Transverse colon (tissue), 4 donors: ENCODE results near the gene CCDC184. TPM values are rescaled to one million over a fixed set of nuclear protein-coding genes. Genes with fewer than 3 reads are reported as not detected.
"Not testable (repeated sequence)": the region's sequence is repeated elsewhere in the genome, so short reads cannot be mapped to it uniquely, and the experiment has no call there.

Source experiments
- DNase-seq: peaks from one replicate; pipeline ENCODE4 v3.0.0-alpha.2; 2019
- H3K27ac ChIP-seq, 4 donors: fragments of 200-600 bp; sonication (generic); 2 replicates each; pipeline ENCODE4 v1.5.1; 2016 to 2018; ENCODE audit warnings: inconsistent platforms in 4 of 4
- H3K27me3 ChIP-seq: fragments of 200-600 bp; sonication (generic); 2 replicates; pipeline ENCODE4 v1.5.1; 2017; ENCODE audit warnings: inconsistent platforms
- H3K36me3 ChIP-seq, 4 donors: fragments of 200-600 bp; sonication (generic); 2 replicates each; pipeline ENCODE4 v1.5.1; 2017 to 2019; ENCODE audit warnings: inconsistent platforms in 4 of 4
- H3K4me1 ChIP-seq, 4 donors: fragments of 200-600 bp; sonication (generic); 2 replicates each; pipeline ENCODE4 v1.5.1; 2017 to 2020; ENCODE audit warnings: inconsistent platforms in 4 of 4
- H3K4me3 ChIP-seq, 4 donors: fragments of 200-600 bp; sonication (generic); 1 replicate in 1 of 4; 2 replicates in 3 of 4; pipeline versions ENCODE4 v1.5.1 to v1.6.1; 2017 to 2019; ENCODE audit warnings: inconsistent platforms in 4 of 4
- H3K9me3 ChIP-seq, 2 donors: fragments of 200-600 bp; sonication (generic); 2 replicates each; pipeline ENCODE4 v1.5.1; 2017 to 2019; ENCODE audit warnings: inconsistent platforms in 2 of 2
- CTCF ChIP-seq, 5 experiments: fragments of 200-600 bp in 3 of 5; fragments of 450-650 bp in 2 of 5; sonication (generic) in 3 of 5; IDR thresholded peaks; 1 replicate in 2 of 5; 2 replicates in 3 of 5; pipeline ENCODE4 v1.5.1; 2016 to 2017; ENCODE audit warnings: antibody characterized with exemption in 5 of 5, inconsistent platforms in 3 of 5, mild to moderate bottlenecking in 2 of 5, moderate library complexity in 1 of 5
- EP300 ChIP-seq: sonication (generic); formaldehyde crosslinking; IDR thresholded peaks from one replicate; pipeline ENCODE4 v1.6.1; 2017; ENCODE audit warnings: antibody characterized with exemption, low read depth
- POLR2A ChIP-seq: fragments of 450-650 bp; IDR thresholded peaks from one replicate; pipeline ENCODE4 v1.6.1; 2016; ENCODE audit warnings: antibody characterized with exemption, mild to moderate bottlenecking, moderate library complexity
- POLR2AphosphoS5 ChIP-seq, 3 donors: sonication (generic); formaldehyde crosslinking; IDR thresholded peaks; one replicate each; pipeline ENCODE4 v1.6.1; 2016; ENCODE audit warnings: antibody characterized with exemption in 3 of 3
- WGBS, 2 donors: methylation state at CpG; one replicate each; pipeline ENCODE4 v1.1.5; 2018; ENCODE audit warnings: low coverage in 1 of 2; 5-methylcytosine and 5-hydroxymethylcytosine counted together
- in situ Hi-C, 4 donors: fragments of 200-750 bp; cut with MboI; loops; one replicate each; pipeline versions ENCODE4 v1.15.0 to v1.15.1; 2017; ENCODE audit warnings: low sequenced_read_pairs in 3 of 4, low pct_ligation_motif_present in 1 of 4, low pct_unique_long_range_greater_than_20kb in 1 of 4
- intact Hi-C: fragments of 100-400 bp; cut with DNase I; formaldehyde crosslinking; loops from one replicate; pipeline ENCODE4 v1.15.1; 2023; ENCODE audit warnings: low total_unique reads
- total RNA-seq, 4 donors: library from RNA; depleted of rRNA; stranded (reverse); fragments of >200 nt; gene quantifications; one replicate each; pipeline ENCODE4 v1.1.0, GENCODE V29; 2016

CCDC184 gene
- total RNA-seq, 4 donors from 2014 or later: 0.27 to 0.79 TPM; not detected in 2

GRCh38 chr12:48202766-48203165 lies 19.3 kb downstream of the CCDC184 start:
- Histone ChIP-seq H3K9me3 (peaks cover 13 to 23% of the 10 kb centered on the region in 2 donors), H3K4me1 (peaks cover 0 to 26% (median 13%) of the 10 kb centered on the region in 4 donors), H3K27me3 (no peaks in the 10 kb centered on the region), H3K36me3 (no peaks in the 10 kb centered on the region), H3K4me3 (no peak overlapping the region), H3K27ac (no peak overlapping the region)
- intact Hi-C loops (no loop called here), in situ Hi-C loops (no loop called here)
- TF ChIP-seq CTCF (IDR thresholded peaks at IDR 0.05) (no peak), EP300 (no peak)
- no peak for DNase-seq
- 90 to 100% methylated on average over 1 to 8 of the region's 8 CpGs for WGBS, 2 donors

GRCh38 chr12:48203192-48203591 lies 19.7 kb downstream of the CCDC184 start, which contains the start of gene OR10AD1:
Gene OR10AD1 (minus strand): TSS chr12:48203292. CDS start chr12:48203292, 0 bp downstream.
- DNase-seq: no peak
- Histone ChIP-seq H3K4me1 (peaks cover 0 to 26% (median 13%) of the 10 kb centered on the region in 4 donors), H3K4me3 (no peak within 1 kb of the TSS), H3K27me3 (no peaks in the 10 kb centered on the region), H3K27ac (no peak within 1 kb of the TSS), H3K36me3 (no peaks in the 10 kb centered on the region), H3K9me3 (peaks cover 13 to 27% of the 10 kb centered on the region in 2 donors)
- in situ Hi-C loops (no loop called here), intact Hi-C loops (no loop called here)
- 82 to 90% methylated on average over 2 to 4 of the region's 4 CpGs for WGBS, 2 donors
- TF ChIP-seq CTCF (IDR thresholded peaks at IDR 0.05) (no peak), EP300 (no peak), POLR2A (no peak), POLR2AphosphoS5 (IDR thresholded peaks at IDR 0.05) (no peak)

GRCh38 chr12:48209495-48209894 lies 26.1 kb downstream of the CCDC184 start:
- H3K4me1 ChIP-seq, H3K27ac ChIP-seq, H3K4me3 ChIP-seq, in situ Hi-C loops, DNase-seq, intact Hi-C loops, H3K36me3 ChIP-seq, H3K27me3 ChIP-seq: not testable (repeated sequence)
- H3K9me3 ChIP-seq: peaks cover 13 to 28% of the 10 kb centered on the region in 2 donors
- 80 to 94% methylated on average over 1 to 2 of the region's 2 CpGs for WGBS, 2 donors

- H3K27me3 ChIP-seq: peaks cover 2% of the 10 kb centered on the region
- in situ Hi-C loops: no loop called here
- no peaks in the 10 kb centered on the region for H3K9me3 ChIP-seq
- H3K36me3 ChIP-seq: no peaks in the 10 kb centered on the region
- peak overlapping the region in 3 of 4 donors; percentile 19 to 66 (median 49) for H3K27ac ChIP-seq
- intact Hi-C loops: no loop called here
- peaks cover 0 to 6% (median 0%) of the 10 kb centered on the region in 4 donors for H3K4me1 ChIP-seq
- TF ChIP-seq POLR2A: no peak
- no peak for DNase-seq
- H3K4me3 ChIP-seq: no peak overlapping the region
These were observed 33.3 kb downstream of the CCDC184 start for GRCh38 chr12:48216785-48217184.

- in situ Hi-C loops: no loop called here
- no peak for DNase-seq
These were observed 36.2 kb downstream of the CCDC184 start for GRCh38 chr12:48219631-48220030.

More at GRCh38 chr12:48219631-48220030, 36.2 kb downstream of the CCDC184 start:
- 96 to 100% methylated on average over 1 of the region's 1 CpG for WGBS, 2 donors
- Histone ChIP-seq H3K27ac (no peak overlapping the region), H3K36me3 (no peaks in the 10 kb centered on the region), H3K4me3 (no peak overlapping the region), H3K9me3 (no peaks in the 10 kb centered on the region), H3K27me3 (peaks cover 2% of the 10 kb centered on the region), H3K4me1 (no peaks in the 10 kb centered on the region)
- intact Hi-C loops: no loop called here
- no peak for TF ChIP-seq POLR2AphosphoS5 (IDR thresholded peaks at IDR 0.05)
- TF ChIP-seq CTCF (IDR thresholded peaks at IDR 0.05): no peak
- no peak for TF ChIP-seq POLR2A
- TF ChIP-seq EP300: no peak
